ENCODE data around the gene CSNK1E.

GRCh38 chr22:38309614-38310517 lies 7.4 kb downstream of the CSNK1E start:
- no peak for TF ChIP-seq CHCHD3 (CRISPR knock-in tag; IDR thresholded peaks at IDR 0.05)
- no peak for TF ChIP-seq POLR2AphosphoS5 (IDR thresholded peaks at IDR 0.05; ENCODE audit: control insufficient read depth, insufficient read depth, low read depth, low read length)
- TF ChIP-seq UBTF (IDR thresholded peaks at IDR 0.05; ENCODE audit: borderline replicate concordance in 1 of 2, low read depth in 2 of 2, low read length in 2 of 2): no peak
- no peak for TF ChIP-seq ETV1 (tag; conservative IDR thresholded peaks at IDR 0.05; ENCODE audit: low read depth)
- no peak for TF ChIP-seq CTCF (IDR thresholded peaks at IDR 0.05 in 2 of 3, conservative IDR thresholded peaks at IDR 0.05 in 1 of 3; ENCODE audit: insufficient read depth in 2 of 3, low read depth in 1 of 3, low read length in 3 of 3)
- TF ChIP-seq KDM5B (IDR thresholded peaks at IDR 0.05; ENCODE audit: insufficient replicate concordance, low read depth, low read length): no peak
- no peak for TF ChIP-seq ZNF174 (CRISPR knock-in tag; IDR thresholded peaks at IDR 0.05)
- TF ChIP-seq RAD21 (CRISPR knock-in tag; conservative IDR thresholded peaks at IDR 0.05 in 1 of 2, IDR thresholded peaks at IDR 0.05 in 1 of 2): no peak
- no peak for TF ChIP-seq MAFK (IDR thresholded peaks at IDR 0.05; ENCODE audit: low read length)
- TF ChIP-seq JUN (IDR thresholded peaks at IDR 0.05; ENCODE audit: borderline replicate concordance, low read depth, low read length): no peak
- no peak for TF ChIP-seq JUN (CRISPR knock-in tag; IDR thresholded peaks at IDR 0.05; ENCODE audit: borderline replicate concordance)
